Measurements from ENCODE around the gene SLC6A4.

SLC6A4 gene

GRCh38 chr17:30235386-30236296 is at the start of gene SLC6A4:
TSS of gene SLC6A4 (minus strand) at chr17:30235697. CDS start at chr17:30221958, 13,739 bp downstream.
- no peak for DNase-seq (ENCODE audit: low read depth)

GRCh38 chr17:30279156-30279555 is 43.7 kb upstream of the SLC6A4 start:
- no peak for DNase-seq (ENCODE audit: low read depth)

- no peak for DNase-seq (ENCODE audit: low read depth)
Observed at GRCh38 chr17:30278032-30278431, 42.5 kb upstream of the SLC6A4 start.

GRCh38 chr17:30275911-30276310 is 40.4 kb upstream of the SLC6A4 start:
- no peak for DNase-seq (ENCODE audit: low read depth)

- DNase-seq (ENCODE audit: low read depth), result no peak
Observed at GRCh38 chr17:30274887-30275286, 39.4 kb upstream of the SLC6A4 start.

GRCh38 chr17:30273373-30273772 is 37.9 kb upstream of the SLC6A4 start:
- no peak for DNase-seq (ENCODE audit: low read depth)

GRCh38 chr17:30271102-30271501 is 35.6 kb upstream of the SLC6A4 start:
- DNase-seq (ENCODE audit: low read depth), result no peak

GRCh38 chr17:30267625-30268024 is 32.1 kb upstream of the SLC6A4 start:
- DNase-seq (ENCODE audit: low read depth), result no peak

- no peak for DNase-seq (ENCODE audit: low read depth)
Observed at GRCh38 chr17:30263552-30264333, 28.2 kb upstream of the SLC6A4 start.

- no peak for DNase-seq (ENCODE audit: low read depth)
Observed at GRCh38 chr17:30256756-30257506, 21.4 kb upstream of the SLC6A4 start.

- no peak for DNase-seq (ENCODE audit: low read depth)
Observed at GRCh38 chr17:30254150-30254549, 18.7 kb upstream of the SLC6A4 start.

- no peak for DNase-seq (ENCODE audit: low read depth)
Observed at GRCh38 chr17:30253312-30253711, 17.8 kb upstream of the SLC6A4 start.

- no peak for DNase-seq (ENCODE audit: low read depth)
Observed at GRCh38 chr17:30251931-30252330, 16.4 kb upstream of the SLC6A4 start.

- DNase-seq (ENCODE audit: low read depth), result no peak
Observed at GRCh38 chr17:30249460-30249859, 14.0 kb upstream of the SLC6A4 start.

- DNase-seq (ENCODE audit: low read depth), result no peak
Observed at GRCh38 chr17:30248786-30249185, 13.3 kb upstream of the SLC6A4 start.

- no peak for DNase-seq (ENCODE audit: low read depth)
Observed at GRCh38 chr17:30246460-30246859, 11.0 kb upstream of the SLC6A4 start.

GRCh38 chr17:30244853-30245385 is 9.4 kb upstream of the SLC6A4 start:
- no peak for DNase-seq (ENCODE audit: low read depth)

- no peak for DNase-seq (ENCODE audit: low read depth)
Observed at GRCh38 chr17:30243568-30243967, 8.1 kb upstream of the SLC6A4 start.

- no peak for DNase-seq (ENCODE audit: low read depth)
Observed at GRCh38 chr17:30243002-30243401, 7.5 kb upstream of the SLC6A4 start.

- no peak for DNase-seq (ENCODE audit: low read depth)
Observed at GRCh38 chr17:30241051-30241450, 5.6 kb upstream of the SLC6A4 start.

- DNase-seq (ENCODE audit: low read depth), result no peak
Observed at GRCh38 chr17:30240177-30240576, 4.7 kb upstream of the SLC6A4 start.

GRCh38 chr17:30239089-30239462 is 3.6 kb upstream of the SLC6A4 start:
- DNase-seq (ENCODE audit: low read depth), result no peak

Measured in stimulated activated CD8-positive, alpha-beta memory T cell treated with anti-CD3 and anti-CD28 coated beads, Interleukin-7, amount 100 ng/mL, for 24 hours (primary cell).